HEK293 (cell line): Measurements from ENCODE around the gene C5orf63.

Experiments used
- CTCF ChIA-PET: fragments of 350-600 bp; formaldehyde crosslinking; extraction: SDS; loops from one replicate; lab custom pipeline; 2021; ENCODE audit warnings: antibody characterized with exemption; lab: Yijun Ruan, JAX
- POLR2A ChIA-PET: fragments of 300-600 bp; formaldehyde crosslinking; extraction: SDS; loops from one replicate; lab custom pipeline; 2020; ENCODE audit warnings: antibody characterized with exemption, inconsistent platforms; lab: Yijun Ruan, JAX
- H3K27ac ChIP-seq: fragments of 200-500 bp; sonication (Bioruptor generic); 2 replicates; pipeline ENCODE4 v1.5.1; 2014; ENCODE audit warnings: low read depth, low read length, control low read depth, inconsistent platforms; ENCODE audit errors: extremely low read depth
- H3K36me3 ChIP-seq, 2 experiments: fragments of 200-500 bp in 1 of 2; sonication (Bioruptor generic) in 1 of 2; 1 replicate in 1 of 2; 2 replicates in 1 of 2; pipeline ENCODE4 v1.5.1; 2014 to 2017; ENCODE audit warnings: inconsistent platforms in 2 of 2, low read length in 2 of 2; ENCODE audit not compliant: control insufficient read depth in 2 of 2, insufficient read depth in 1 of 2
- H3K4me1 ChIP-seq: fragments of 200-500 bp; sonication (Bioruptor generic); 2 replicates; pipeline ENCODE4 v1.5.1; 2014; ENCODE audit warnings: mild to moderate bottlenecking, low read length, inconsistent platforms; ENCODE audit not compliant: control insufficient read depth, insufficient read depth
- H3K4me3 ChIP-seq: 2 replicates; pipeline ENCODE4 v1.5.1; 2011; ENCODE audit warnings: low read depth, mild to moderate bottlenecking, control low read depth, low read length, moderate library complexity
- H3K9me3 ChIP-seq: fragments of 200-500 bp; sonication (Bioruptor generic); 2 replicates; pipeline ENCODE4 v1.5.1; 2014; ENCODE audit warnings: low read depth, low read length, inconsistent platforms; ENCODE audit not compliant: control insufficient read depth, insufficient read depth
- AEBP2 ChIP-seq: fragments of 450-650 bp; formaldehyde crosslinking; IDR thresholded peaks from 2 replicates; pipeline ENCODE4 v1.5.1; 2016; ENCODE audit warnings: missing biosample characterization, missing genetic modification characterization, borderline replicate concordance
- EGR2 ChIP-seq: fragments of 450-650 bp; formaldehyde crosslinking; IDR thresholded peaks from 2 replicates; pipeline ENCODE4 v1.5.1; 2016; ENCODE audit warnings: low read depth, missing biosample characterization, missing genetic modification characterization
- KLF10 ChIP-seq: fragments of 450-650 bp; IDR thresholded peaks from 2 replicates; pipeline ENCODE4 v1.5.1; 2018; ENCODE audit warnings: missing biosample characterization, mild to moderate bottlenecking, missing genetic modification characterization
- KLF17 ChIP-seq: fragments of 450-650 bp; formaldehyde crosslinking; IDR thresholded peaks from 2 replicates; pipeline ENCODE4 v1.5.1; 2016; ENCODE audit warnings: missing biosample characterization, missing genetic modification characterization
- PATZ1 ChIP-seq: fragments of 450-650 bp; formaldehyde crosslinking; IDR thresholded peaks from 2 replicates; pipeline ENCODE4 v1.5.1; 2016; ENCODE audit warnings: missing biosample characterization, missing genetic modification characterization
- PBX3 ChIP-seq: sonication (generic); formaldehyde crosslinking; IDR thresholded peaks from 2 replicates; pipeline ENCODE4 v1.8.1; 2022; ENCODE audit warnings: mild to moderate bottlenecking, moderate library complexity, missing genetic modification reagents
- PRDM4 ChIP-seq: fragments of 450-650 bp; formaldehyde crosslinking; IDR thresholded peaks from 2 replicates; pipeline ENCODE4 v1.5.1; 2017; ENCODE audit warnings: missing biosample characterization, missing genetic modification characterization
- SETDB1 ChIP-seq: IDR thresholded peaks from one replicate; pipeline ENCODE4 v1.6.1; 2017; ENCODE audit warnings: mild to moderate bottlenecking, low read length, moderate library complexity, mixed read lengths; ENCODE audit not compliant: insufficient read length
- SP3 ChIP-seq: fragments of 450-650 bp; formaldehyde crosslinking; IDR thresholded peaks from 2 replicates; pipeline ENCODE4 v1.5.1; 2016; ENCODE audit warnings: missing biosample characterization, missing genetic modification characterization
- ZBTB26 ChIP-seq: fragments of 450-650 bp; formaldehyde crosslinking; optimal IDR thresholded peaks from 2 replicates; pipeline ENCODE3; 2016; ENCODE audit warnings: missing biosample characterization, mild to moderate bottlenecking, missing genetic modification characterization
- ZNF133 ChIP-seq: fragments of 450-650 bp; formaldehyde crosslinking; IDR thresholded peaks from 2 replicates; pipeline ENCODE4 v1.5.1; 2016; ENCODE audit warnings: missing biosample characterization, missing genetic modification characterization
- ZNF248 ChIP-seq: fragments of 450-650 bp; formaldehyde crosslinking; IDR thresholded peaks from 2 replicates; pipeline ENCODE4 v1.5.1; 2017; ENCODE audit warnings: missing biosample characterization, missing genetic modification characterization
- ZNF610 ChIP-seq: fragments of 450-650 bp; formaldehyde crosslinking; IDR thresholded peaks from 2 replicates; pipeline ENCODE4 v1.5.1; 2016; ENCODE audit warnings: missing biosample characterization, missing genetic modification characterization, borderline replicate concordance
- ZNF623 ChIP-seq: fragments of 450-650 bp; formaldehyde crosslinking; IDR thresholded peaks from 2 replicates; pipeline ENCODE4 v1.5.1; 2016; ENCODE audit warnings: missing biosample characterization, missing genetic modification characterization
- ZNF768 ChIP-seq: fragments of 450-650 bp; formaldehyde crosslinking; IDR thresholded peaks from 2 replicates; pipeline ENCODE4 v1.5.1; 2018; ENCODE audit warnings: missing biosample characterization, mild to moderate bottlenecking, missing genetic modification characterization
- ZSCAN18 ChIP-seq: fragments of 450-650 bp; formaldehyde crosslinking; IDR thresholded peaks from 2 replicates; pipeline ENCODE4 v1.5.1; 2016; ENCODE audit warnings: missing biosample characterization, missing genetic modification characterization

The C5orf63 gene

GRCh38 chr5:127072861-127073846 is at the start of gene C5orf63 (continued):
- TF ChIP-seq ZSCAN18 (tag by site-specific recombination) (no peak), PBX3 (no peak), EGR2 (tag by site-specific recombination) (peak; percentile 39; the same call in 1 of the 2 replicates), ZNF248 (tag by site-specific recombination) (no peak), PATZ1 (peak; percentile 57), ZBTB26 (tag by site-specific recombination) (peak; percentile 65), KLF17 (no peak), PRDM4 (tag by site-specific recombination) (no peak), ZNF610 (tag by site-specific recombination) (no peak; the same call in 1 of the 2 replicates), ZNF623 (tag by site-specific recombination) (no peak)

- Histone ChIP-seq H3K4me1 (no peaks in the 10 kb centered on the region), H3K4me3 (no peak overlapping the region), H3K27ac (no peak overlapping the region), H3K36me3 (no peaks in the 10 kb centered on the region), H3K9me3 (no peaks in the 10 kb centered on the region; the same call in 1 of the 2 replicates)
- no peak for TF ChIP-seq ZNF768 (tag by site-specific recombination)
- TF ChIP-seq KLF10 (tag by site-specific recombination): no peak
- TF ChIP-seq ZNF133 (tag by site-specific recombination): peak; percentile 95
- TF ChIP-seq SP3: no peak
- TF ChIP-seq SETDB1: peak; percentile 50
- TF ChIP-seq AEBP2: no peak
- POLR2A ChIA-PET: no interaction called here
- CTCF ChIA-PET: no interaction called here
Observed at GRCh38 chr5:127112347-127112864, 39.1 kb upstream of the C5orf63 start.
